Stimulated activated CD4-positive, alpha-beta T cell treated with anti-CD3 and anti-CD28 coated beads, Interleukin-2, amount 100 ng/mL, for 4 hours (primary cell): Measurements from ENCODE around the gene FMNL2.

Experiments
- DNase-seq: peaks from one replicate; pipeline ENCODE4 v3.0.0-alpha.2; 2020; ENCODE audit warnings: low read depth

Gene FMNL2

DNA sequence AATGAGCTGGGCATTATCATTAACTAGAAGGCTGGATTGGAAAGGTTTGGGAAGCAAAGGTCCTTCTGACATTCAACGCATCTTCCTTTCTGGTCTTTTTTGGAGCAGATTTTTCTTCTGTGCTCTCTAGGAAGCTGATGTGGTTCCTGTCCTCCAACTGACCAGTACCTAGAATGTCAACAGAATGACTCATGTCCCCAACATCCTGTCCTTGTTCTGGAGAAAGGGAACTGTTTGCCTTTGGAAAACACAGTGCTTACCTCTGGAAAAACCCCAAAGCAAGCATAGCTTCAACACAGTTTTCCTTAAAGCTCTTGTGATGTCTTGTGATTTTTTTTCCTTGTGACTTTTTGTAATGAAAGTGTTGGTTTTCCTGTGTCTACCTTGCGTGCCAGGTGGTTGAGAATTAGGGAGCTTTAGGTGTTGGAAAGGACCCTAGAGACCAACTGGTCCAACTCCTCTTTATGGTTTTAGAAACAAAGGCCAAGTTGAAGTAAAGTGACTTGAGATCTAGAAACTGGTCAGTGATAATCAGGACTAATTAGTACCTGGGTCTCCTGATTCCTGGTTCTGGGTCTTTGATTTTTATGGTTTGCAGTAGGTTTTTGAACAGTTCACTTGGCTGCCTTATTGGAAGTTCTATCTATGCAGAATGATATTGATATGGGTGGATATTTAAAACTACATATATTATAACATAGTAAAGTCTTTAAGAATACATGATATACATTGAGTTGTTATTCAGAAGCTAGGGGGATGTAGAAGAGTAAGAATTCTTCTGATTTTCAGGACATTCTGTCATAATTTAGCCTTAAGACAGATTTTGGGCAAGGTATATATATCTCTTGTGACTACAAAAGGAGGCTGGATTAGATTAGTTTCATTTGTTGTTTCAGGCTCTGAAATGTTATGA lies 70.5 kb downstream of the FMNL2 start:
- DNase-seq = no peak

DNA sequence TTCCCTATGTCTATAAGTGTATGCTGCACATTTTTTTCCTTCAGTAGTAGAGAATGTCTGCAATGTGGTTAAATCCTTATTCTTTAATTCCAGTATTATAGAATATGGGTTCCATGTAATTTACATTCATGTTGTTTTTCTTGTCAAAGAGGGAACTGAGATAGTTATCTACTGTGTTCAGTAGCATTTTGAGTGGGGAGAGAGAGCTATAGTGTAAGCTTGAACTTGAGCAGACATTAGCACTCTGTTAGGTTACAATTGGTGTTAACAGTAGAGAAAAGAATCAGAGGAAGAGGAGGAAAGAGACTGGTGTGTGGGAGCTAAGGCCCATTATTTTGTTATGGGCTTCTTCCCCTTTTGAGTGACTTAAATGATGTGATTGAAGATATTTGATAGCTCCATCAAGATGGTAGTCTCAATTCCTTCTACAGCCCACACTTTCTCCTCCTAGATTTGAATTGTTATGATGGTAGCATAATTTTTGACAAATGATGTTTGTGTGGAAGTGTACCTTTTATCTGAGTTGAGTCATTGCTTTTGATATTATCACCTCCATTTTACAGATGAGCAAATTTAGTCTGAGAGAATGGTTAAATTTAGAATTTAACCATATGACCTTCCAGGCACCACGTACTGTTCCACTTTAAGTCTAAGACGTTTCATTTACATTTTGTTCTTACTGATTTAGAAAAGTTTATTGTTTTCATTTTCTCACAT lies 71.3 kb downstream of the FMNL2 start:
- no peak for DNase-seq

DNA sequence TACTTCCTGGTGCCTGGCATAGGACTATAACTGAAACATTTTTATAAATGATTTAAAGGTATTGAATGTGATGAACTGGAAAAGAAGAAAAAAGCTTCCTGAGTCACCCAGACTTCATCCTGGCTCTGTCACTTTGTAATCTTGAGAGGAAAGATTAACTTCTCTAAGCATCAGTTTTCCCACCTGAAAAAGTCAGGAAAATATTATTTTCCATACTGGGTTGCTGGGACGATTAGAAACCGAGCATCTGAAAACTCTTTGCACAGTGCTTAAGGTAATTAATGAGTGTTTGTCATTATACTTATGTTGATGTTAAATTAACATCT lies 71.8 kb downstream of the FMNL2 start:
- DNase-seq = no peak

DNA sequence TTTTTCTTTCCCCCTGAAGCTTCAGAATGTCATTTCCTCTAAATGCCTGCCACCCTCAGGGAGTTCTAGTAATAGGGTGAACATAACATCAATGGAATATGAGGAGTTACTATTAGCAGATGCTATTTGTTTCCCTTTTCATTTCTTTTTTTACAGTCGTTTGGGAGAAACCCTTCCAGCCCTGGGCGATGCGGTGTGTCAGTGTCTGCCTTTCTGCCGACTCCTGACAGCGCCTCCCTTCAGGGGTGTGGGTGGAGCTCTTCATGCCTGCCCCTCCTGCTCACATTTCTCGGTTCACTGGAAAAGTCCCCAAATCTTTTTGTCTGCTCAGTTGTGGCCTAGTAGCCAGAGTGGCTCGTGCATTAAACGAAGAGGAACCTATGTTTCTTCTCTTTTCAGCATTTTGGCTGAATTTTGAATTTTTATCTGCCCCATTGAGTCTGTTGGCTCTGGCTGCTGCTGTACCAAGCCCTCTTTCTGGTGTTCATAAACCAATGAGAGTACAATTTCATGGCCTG lies 72.3 kb downstream of the FMNL2 start:
- DNase-seq = no peak

DNA sequence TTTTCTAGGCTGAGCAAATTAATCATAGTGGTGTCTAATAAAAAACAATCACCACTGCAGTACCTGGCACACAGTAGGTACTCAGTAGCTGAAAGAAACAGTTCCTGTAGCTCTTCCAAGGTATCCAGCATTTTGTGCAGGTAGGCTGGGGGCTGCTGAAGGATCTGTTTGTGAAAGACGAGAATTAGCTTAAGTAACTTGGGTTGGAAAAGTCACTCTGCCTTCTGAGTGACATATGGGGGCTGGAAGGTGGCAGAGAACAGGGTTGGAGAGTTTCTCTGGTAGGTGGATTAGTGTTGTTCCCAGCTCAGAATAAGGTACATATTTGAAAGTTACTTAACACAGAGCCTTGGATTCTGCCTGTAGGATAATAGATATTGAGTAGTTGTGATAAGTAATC lies 72.8 kb downstream of the FMNL2 start:
- no peak for DNase-seq

DNA sequence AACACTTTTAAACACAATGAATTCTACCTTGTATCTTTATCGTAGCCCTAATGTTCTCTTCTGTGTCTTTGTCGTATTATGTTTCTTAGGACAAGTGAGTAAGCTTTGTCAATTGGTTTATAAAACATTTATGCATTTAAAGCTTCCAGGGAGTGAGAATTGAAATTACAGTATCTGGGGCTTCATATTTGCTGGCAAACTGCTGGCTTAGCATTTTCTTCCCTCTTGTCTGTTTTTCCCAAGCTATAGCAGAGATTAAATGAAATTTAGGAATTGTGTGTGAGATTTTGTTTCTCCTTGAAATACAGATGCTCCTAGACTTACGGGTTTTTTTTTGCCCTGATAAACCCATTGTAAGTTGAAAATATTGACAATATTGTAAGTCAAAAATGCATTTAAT lies 73.3 kb downstream of the FMNL2 start:
- no peak for DNase-seq

DNA sequence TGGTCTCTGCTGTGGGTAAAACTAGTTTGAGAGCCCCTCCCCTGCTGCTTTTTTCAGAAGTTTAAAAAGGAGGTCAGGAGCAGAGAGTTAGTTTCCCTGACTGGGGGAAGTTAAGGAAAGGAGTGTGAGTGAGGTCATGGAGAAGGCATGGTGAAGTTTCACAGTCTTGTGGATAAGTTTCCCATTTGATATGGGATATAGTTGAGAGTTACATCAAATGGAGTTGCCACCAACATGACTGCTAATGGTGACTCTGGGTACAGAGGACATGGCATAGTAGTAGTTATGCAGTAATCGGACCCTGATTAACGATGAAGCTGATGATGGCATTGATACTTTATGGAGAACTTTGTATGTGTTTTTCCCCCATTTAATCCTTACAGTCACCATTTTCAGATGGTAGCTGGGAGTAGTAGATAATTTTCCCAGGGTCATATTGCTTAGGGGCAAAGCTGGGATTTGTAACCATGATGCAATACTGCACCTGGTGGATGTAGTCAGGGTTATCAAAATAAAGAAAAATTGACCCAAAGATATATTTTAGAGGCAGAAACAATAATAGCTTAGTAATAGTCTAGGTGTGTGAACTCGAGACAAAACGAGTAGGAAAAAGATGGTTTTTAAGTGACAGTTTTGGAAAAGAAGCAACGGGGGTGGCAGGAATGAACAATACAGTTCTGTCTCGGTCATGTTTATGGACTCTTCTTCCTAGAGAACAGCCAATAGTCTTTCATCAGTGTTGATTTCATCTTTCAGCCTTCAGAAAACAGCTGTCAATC lies 74.6 kb downstream of the FMNL2 start:
- no peak for DNase-seq

DNA sequence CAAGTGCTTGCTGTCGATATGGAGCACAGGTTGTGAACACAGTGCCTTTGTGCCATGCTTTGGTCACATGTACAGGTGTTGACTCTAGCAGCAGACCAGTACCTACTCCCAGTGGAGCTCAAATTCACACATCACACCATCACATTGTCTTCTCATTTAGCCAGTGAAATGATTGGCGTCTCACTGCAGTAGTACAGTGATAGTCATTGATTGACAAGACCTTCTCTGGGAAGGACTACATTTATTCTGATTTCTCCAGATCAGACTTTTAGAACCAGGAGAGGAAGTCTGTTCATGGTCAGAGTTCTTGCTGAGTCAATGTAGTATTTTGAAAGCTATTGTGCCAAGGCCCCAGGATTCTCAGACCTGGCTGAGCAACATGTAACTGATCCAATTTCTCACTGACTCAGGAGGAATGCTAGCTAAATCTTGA lies 75.2 kb downstream of the FMNL2 start:
- no peak for DNase-seq

DNA sequence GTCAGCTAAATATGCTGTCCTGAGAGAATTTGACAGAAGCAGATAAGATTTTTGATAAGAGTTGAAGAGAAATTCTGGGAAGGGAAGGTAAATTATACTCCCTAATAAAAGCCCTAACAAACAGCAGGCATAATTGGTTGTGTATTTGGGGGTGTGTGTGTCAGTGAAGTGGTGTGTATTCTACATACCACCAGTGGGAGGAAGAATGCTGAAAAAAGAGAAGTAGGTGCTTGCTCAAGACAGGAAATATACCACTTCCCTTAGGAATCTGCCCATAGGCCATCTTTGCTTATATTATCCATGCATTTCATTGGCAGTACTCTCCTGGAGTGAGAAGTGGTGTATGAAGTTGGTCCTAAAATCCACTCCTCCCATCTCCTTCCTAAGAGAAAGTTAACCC lies 76.2 kb downstream of the FMNL2 start:
- DNase-seq = no peak

DNA sequence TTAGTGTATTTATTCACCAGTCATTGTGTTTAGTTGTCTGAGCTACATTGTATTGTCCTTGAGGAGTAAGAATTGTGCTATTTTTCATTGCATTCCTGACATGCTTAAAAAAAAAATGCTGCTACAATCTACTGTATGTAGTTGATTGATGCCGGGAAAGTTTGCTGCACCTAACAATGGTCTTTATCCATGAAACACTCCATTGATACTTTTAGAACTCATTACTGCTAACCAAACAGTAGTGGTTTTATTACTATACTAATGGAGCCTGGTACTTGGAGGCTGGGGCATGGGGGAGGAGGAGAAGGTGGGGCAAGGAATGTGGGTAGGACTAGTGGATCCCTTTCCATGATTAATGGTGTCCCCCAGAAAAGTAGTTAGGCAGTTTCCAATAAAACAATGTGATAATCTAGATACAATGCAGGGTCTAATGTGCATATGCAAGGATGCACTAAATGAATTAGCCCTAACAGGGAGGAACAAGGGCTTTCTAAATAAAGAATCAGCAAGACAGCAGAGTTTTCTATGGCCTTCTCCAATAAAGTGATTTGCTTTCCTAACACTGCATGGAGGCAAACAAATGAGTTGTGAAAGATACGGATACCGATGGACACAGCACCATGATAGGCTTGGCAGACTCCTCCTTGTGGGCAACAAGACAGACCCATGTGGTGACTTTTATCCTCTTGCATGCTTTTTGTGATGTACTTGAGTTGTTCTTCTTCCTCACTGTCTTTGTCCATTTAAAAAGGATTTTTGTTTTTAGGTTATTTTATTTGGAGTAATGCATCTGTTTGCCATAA lies 78.5 kb downstream of the FMNL2 start:
- DNase-seq = no peak

DNA sequence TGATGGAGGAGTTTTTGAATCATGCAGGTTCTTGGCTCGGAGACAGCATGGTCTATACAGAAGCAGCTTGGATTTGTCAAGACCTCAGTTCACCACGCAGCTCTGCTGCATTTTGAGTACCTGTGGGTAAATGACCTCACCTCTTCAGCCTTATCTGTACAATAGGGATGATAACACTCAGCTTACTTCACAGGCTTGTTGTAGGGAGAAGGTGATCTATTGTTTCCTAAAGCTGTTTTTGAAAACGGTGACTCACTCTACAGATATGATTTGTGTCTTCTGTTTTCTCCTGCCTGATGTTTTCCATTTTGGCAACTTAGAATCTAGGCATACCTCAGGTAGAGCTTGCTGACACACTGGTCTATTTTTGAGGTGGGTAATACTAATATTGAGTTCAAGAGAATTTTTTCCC lies 80.3 kb downstream of the FMNL2 start:
- DNase-seq = no peak

DNA sequence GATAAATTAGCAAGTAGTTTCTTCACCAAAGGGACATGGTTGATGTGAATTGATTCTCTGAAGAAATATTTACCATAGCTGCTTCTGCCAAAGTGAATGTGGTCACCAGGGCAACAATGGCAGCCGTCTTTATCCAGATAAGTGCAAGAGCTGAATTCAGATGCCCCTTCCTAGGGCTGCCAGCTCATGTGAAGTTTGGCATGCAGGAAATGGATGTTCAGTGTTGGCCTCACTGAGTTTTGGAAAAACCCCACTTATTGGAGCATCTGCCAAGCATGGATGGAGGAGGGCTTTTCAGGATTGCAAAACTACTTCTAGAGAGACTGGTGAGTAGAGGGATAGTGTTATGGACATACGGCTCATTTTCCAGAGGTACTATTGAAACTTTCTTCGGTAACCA lies 80.8 kb downstream of the FMNL2 start:
- DNase-seq = no peak

DNA sequence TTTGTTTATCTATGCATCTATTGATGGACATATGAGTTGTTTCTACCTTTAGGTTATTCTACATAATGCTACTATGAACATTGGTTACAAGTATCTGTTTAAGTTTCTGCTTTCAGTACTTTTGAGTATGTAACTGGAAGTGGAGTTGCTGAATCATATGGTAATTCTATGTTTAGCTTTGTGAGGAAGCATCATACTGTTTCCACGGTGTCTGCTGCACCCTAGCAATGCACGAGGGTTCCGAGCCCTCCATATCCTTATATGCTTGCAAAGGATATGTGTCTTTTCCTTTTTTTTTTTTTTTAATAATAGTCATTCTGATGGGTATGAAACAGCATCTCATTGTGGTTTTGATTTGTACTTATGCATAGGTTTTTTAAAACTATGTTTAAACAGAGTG lies 83.7 kb downstream of the FMNL2 start:
- DNase-seq = no peak

DNA sequence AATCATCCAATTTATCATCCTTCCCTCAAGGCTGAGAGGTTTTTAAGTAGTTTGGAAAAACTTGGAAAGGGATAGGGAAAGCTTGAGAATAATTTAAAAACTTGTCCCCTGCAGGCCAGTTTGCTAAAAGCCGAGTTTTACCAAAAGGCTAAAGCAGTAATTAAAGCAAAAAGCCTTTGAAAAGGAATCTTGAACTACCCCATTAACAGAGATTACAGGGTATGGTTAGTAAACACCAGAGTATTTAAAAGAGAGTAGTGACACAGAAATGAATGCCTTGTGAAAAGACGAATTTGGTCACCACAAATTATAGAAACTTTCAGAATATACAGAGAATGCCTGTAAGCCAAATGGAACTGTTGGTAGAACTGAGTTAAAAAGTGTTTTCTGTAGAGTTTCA lies 85.0 kb downstream of the FMNL2 start:
- DNase-seq = no peak

DNA sequence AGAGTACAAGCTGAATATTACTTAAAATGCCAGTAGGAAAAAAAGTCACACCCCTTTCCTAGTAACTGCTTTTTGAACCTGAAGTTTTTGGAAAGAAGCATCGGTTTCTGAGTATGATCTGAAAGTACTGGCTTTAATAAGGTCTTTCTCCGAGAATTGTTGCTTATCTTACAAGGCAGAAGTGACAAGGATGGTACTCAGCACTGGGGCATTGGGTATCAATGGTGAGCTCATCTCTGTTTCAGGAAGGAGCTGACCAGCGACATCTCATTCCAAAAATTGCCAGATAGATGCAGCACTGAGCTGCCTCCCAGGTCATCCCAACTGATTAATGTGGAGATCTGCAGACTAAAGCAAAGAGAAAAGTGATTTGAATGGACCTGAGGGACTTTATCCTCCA lies 85.4 kb downstream of the FMNL2 start:
- DNase-seq = no peak

DNA sequence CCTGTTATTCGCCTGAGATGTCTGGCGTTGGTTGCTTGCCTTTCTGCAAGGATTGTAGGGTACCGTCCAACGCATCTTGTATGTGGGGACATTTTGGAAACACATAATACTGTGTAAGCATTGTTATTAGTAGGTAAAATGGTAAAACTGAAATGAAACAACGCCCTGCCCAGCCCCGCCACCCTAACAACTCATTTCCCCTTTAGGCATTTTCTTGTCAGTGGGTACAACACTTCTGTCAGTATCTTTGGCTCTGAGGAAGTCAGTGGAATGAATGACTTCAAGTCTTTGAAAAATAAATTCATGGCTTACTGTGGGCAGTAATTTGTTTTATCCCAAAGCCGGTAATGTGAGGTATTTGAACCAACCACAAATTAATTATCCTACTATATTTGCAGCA lies 86.0 kb downstream of the FMNL2 start:
- DNase-seq = no peak

DNA sequence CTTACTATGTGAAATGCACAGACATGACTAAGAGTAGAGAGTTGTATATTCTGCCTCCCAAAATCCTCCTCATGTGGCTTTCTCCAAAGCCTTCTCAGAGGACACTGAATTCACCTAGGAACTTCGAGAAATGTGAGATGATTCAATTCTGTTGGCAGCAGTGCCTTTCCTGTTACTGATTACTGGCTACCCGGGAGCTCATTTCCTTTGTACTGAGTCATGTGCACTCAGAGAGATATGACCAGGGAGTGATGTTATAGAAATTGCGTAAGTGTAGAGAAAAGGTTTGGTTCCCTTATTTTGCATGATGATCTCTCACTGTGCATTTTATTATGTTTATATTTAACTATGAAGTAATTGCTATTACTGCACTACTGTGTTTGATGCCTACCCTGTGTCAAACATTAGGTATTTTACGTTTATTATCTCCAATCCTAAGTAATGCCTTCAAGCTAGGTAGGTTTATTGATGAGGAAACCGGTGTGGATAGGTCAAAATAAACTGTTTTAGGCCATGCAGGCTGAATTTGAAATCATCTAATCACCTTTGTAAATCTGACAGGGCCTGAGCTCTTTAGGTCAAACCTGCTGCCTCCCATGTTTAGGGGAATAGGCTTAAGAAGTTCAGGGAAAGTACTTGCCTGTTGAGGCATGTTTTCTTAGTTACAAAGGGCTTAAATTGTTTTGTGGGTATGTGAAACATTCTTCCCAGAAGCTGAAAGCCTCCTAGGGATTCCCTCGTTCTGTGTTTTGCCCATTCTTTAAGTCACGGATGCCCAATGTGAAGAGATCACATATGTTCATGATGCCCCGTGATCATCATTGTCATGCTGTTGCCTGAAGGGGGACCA lies 86.8 kb downstream of the FMNL2 start:
- no peak for DNase-seq

DNA sequence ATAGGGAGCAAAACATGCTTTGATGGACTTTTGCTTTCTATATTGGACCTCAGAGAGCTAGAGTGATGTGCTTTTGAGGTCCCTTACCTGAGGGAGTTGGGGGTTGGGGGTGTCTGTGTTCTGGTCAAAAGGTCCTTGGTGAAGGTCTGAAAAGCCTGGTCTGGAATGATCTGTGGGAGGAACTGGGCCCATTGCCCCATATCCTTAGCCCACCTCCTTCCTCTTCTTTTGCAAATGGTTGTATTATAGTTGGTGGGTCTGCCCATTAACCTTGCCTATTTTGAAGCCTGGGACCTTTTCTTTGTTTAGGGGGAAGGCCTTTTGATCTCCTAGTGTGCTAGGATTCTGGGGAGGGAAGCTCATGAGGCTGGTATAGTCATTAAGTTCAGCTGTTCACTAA lies 88.7 kb downstream of the FMNL2 start:
- no peak for DNase-seq

DNA sequence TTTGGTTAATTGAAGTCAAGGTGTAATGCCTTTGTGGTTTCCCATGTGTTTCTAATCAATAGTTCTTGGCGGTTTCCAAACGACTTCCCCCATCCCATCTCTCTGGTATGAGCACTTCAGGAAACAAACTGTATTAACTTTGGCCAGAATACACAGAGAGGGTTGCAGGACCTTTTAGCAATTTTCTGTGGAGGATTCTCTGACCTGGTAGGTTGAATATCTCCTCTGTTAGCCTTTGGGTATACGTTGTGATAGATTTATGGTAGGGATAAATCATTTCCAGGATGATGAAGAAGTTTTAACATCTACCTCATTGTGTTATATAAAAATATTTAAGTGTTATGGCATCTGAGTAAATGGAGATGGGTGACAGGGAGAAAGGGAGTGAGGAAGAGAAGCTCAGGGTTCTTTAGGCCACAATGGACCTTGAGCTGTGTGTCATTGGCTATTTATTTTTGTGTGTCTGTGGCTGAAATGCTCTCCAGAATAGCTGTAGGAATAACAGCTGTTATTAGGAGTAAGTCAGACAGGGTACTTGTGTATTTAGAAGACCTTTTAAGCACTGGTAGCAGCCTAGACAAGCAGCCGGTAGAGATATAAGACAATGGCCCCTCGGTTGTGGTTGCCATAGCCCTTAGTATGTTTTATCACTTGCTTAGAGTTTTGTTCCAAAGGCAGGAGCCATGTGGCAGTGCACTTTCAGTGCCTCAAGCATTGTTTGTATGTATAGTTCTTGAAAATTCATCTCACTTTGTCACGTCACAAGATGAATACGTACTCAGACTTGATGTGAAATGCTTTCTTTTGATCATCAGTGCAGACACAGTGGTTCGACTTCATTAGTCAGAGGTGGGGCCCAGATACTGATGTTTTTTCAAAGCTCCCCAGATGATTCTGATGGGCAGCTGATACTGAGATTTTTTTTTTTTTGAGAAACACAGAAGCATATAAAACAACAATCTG lies 91.1 kb downstream of the FMNL2 start:
- no peak for DNase-seq

DNA sequence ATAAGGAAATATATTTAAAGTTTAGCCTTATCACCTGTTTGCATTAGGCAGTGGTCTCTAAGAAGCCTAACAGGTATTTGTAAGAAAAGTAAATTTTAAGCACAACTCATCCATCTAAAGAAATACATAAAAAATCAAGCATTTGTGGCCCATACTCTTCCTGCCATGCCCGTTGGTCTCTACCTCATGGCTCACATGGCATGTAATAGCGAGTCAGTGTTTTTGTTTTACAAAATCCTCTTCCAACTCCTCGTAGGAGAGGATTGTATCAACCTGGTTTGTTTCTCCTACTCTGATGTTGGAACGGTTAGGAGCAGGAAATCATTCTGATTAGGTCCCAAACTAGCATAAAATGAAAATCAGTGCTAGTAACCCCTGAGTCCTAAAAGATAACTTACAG lies 91.8 kb downstream of the FMNL2 start:
- DNase-seq = no peak
